Heart left ventricle (tissue), 13 donors: ENCODE measurements around the gene FKBP4.

Experiments used
- CTCF ChIP-seq, 12 donors: fragments of 200-600 bp; sonication (generic) in 4 of 12; IDR thresholded peaks; one replicate each; pipeline versions ENCODE4 v1.5.0 to v1.8.0; 2018 to 2022; ENCODE audit warnings: antibody characterized with exemption in 12 of 12, mild to moderate bottlenecking in 5 of 12
- POLR2A ChIP-seq, 2 donors: fragments of 450-650 bp; IDR thresholded peaks; one replicate each; pipeline ENCODE4 v1.6.1; 2017; ENCODE audit warnings: antibody characterized with exemption in 2 of 2, mild to moderate bottlenecking in 2 of 2, moderate library complexity in 2 of 2
- donor health status: ischemic (EF 13 %, LVEDD 7.1; RV severe dilation, severe dysfunction).
- donor health status: DM: no; HTN: yes; CAD: no.
- donor health status: DM: no; HTN: no; CAD: no.
- donor health status: ischemic (EF 25% LVEDD 6.9; RV normal size, moderate dysfunction).
- donor health status: ischemic (EF 25% LVEDD 5.7; RV mildly dilated, moderate dysfunction).
- donor health status: ischemic (EF 35%, LVEDD 5.7; RV mildly dilated, moderate dysfunction).
- donor health status: nonischemic (EF 11% LVEDD 7.7; RV severe dilation, severe dysfunction).
- donor health status: DM: yes; HTN: yes; CAD: no.
- donor health status: PGD.
- donor health status: ischemic (EF 29% LVEDD 5.4; RV normal size, mild dysfunction).
- donor health status: nonischemic (EF 23%, LVEDD 6.1; RV moderate dilation, normal function).

- TF ChIP-seq CTCF (IDR thresholded peaks at IDR 0.05), result no peak
- TF ChIP-seq POLR2A (IDR thresholded peaks at IDR 0.05), result no peak
Measured at GRCh38 chr12:2805143-2805520, 10.4 kb downstream of the FKBP4 start.
